Stimulated activated CD8-positive, alpha-beta memory T cell treated with anti-CD3 and anti-CD28 coated beads, Interleukin-4, amount 100 ng/mL, for 1 hour (primary cell): ENCODE measurements around the gene RELL2.
"Not testable (repeated sequence)": the region's sequence is repeated elsewhere in the genome, so short reads cannot be mapped to it uniquely, and the experiment has no call there.

Experiments
- DNase-seq, 2 donors: peaks; one replicate each; pipeline ENCODE4 v3.0.0-alpha.2; 2020; ENCODE audit warnings: low read depth in 2 of 2, low spot score in 1 of 2

Gene RELL2, protein sequence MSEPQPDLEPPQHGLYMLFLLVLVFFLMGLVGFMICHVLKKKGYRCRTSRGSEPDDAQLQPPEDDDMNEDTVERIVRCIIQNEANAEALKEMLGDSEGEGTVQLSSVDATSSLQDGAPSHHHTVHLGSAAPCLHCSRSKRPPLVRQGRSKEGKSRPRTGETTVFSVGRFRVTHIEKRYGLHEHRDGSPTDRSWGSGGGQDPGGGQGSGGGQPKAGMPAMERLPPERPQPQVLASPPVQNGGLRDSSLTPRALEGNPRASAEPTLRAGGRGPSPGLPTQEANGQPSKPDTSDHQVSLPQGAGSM

DNA sequence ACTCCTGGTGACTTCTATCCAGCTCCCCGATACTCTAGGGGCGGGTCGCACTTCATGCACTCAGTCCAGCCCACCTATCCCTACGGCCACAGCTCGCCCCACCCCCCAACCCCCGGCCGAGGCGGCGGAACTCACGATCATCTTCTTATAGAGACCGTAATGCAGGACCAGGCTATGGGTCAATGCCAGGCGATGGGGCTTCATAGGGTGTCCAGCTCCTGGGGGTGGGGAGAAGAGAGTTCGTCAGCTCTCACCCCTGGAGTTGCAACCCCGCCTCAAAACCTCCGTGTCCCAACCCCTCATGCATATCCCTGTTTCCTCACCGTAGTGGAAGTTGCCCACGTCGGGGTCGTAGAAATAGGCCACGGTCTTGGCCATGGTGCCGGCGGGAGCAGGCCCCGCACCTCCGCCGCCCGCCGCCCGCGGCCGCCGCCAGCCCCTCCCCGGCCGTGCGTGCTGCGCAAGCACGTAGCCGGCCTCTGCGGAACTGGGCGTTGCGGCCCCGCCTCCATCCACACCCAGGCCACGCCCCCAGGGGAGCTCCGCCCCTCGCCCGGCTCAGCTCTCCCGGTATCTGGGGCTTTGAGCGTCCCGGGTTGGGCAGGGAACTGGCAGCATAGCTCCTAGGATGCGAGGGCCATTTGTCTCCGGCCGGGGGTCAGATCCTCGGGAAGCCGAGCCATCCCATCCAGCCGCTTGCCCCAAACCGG is at the start of gene RELL2, which contains the start of gene HDAC3:
TSS of gene RELL2 (plus strand) at position 585 of the 710 bp plus-strand sequence. CDS start 1,229 bp downstream, outside the sequence.
TSS of gene HDAC3 (minus strand) at position 437 of the 710 bp plus-strand sequence. CDS start at position 378, 59 bp downstream.
- peak; percentile 90 to 92 for DNase-seq

DNA sequence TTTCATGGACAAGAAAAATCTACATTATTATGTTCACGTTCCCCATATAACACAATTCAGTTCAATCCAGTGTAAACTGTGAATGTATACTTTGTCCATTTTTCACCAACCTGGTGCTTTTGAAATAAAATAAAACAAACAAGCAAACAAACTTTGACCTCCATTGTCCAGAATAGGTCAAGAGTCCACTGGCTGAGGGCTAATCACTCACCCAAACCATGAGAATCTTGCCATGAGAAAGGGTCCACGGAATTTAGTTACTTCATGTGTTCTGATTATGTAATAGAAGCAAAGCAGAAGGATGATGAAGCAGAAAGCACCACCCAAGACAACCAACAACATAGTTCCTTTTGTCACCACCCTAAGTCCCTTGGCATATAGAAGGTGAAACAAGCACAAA is 46.7 kb upstream of the RELL2 start:
- DNase-seq, result no peak

DNA sequence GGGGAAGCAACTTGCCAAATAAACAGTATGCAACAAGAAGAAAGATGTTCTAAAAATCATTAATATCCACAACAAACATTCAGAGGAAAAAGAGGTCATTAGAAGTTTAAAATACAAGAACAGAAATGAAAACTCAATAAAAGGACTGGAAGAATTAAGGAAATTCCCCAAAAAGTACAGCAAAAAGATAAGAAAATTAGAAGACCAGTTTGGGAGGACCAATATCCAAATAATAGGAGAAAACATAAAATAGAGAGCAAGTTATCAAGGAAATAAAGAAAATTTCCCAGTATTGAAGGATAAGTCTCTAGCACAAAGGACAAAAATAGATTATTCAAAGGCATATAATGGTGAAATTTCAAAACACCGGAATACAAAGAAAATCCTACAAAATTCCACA is 39.9 kb upstream of the RELL2 start:
- no peak for DNase-seq

DNA sequence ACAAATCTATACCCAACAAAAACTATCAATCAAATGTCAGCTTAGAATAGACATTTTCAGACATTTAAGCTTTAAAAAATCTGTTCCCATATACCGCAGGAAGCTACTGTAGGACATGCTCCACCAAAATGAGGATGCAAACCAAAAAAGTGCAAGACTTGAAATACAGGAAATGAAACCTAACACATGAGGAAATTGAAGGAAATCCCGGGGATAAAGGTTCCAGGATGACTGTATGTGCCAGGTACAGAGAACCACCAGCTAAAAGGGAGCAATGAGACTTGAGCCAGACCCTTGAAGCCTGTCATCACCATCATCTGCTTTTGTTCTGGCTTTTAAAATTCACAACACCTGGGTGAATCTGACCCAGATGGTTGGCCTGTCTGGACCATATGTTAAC is 39.4 kb upstream of the RELL2 start:
- no peak for DNase-seq

DNA sequence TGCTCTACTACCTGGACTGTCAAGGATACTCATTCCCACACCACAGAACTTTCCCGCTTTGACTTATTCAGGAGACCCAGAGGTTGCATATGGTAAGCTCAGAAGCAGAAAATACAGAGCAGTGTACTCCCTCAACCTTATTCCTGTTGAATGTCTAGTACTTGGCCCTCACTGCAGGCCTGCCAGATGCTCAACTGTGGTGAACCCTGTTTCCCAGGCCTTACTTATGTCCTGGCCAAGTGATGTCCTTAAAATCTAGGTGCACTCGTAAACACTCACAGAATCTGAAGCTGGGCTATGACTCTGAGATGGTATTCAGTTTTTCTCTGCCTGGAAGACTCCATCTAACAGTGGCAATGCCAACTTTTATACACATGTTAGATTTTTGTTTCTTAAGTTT is 39.0 kb upstream of the RELL2 start:
- DNase-seq, result no peak

DNA sequence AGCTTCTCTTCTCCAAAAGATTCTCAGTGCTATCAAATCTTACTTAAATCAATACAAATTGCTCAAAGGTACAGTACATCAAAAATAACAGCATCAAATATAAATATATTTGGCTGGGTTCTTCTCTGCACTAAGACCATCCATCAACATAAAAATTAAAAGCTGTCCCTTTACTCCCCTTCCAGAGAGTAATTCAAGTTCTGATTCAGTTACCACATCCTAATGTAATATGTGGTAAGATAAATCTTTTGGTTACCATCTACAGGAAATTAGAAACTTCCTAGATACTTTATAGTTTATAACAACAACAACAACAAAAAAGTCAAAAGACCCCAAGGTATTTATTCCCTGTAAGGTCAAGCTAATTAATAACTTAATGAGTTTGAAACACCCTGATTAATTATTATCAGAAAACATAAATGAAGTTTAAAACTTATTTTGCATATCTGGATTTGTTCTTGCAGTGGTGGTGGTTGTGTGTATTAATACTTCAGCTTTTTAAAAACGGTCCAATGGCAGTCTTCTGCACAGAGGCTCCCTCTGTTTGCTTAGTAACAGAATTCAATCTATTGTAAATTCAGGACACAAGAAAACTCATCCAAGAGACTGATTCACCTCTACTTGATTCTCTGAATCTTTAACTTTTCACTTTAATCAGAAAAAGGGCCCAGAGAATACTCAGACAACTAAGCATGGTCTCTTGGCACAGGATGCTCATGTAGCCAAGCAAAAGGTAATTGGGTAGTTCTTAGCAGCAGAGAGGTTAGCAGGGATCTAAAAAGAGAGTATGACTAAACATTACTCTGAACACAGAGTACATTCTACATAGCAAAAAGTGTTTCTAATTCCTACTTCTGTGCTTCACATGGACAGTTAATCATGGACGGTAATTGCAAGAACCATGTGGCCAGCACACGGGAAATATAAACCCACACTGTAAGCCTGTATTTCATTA is 38.1 kb upstream of the RELL2 start:
- DNase-seq, result no peak

DNA sequence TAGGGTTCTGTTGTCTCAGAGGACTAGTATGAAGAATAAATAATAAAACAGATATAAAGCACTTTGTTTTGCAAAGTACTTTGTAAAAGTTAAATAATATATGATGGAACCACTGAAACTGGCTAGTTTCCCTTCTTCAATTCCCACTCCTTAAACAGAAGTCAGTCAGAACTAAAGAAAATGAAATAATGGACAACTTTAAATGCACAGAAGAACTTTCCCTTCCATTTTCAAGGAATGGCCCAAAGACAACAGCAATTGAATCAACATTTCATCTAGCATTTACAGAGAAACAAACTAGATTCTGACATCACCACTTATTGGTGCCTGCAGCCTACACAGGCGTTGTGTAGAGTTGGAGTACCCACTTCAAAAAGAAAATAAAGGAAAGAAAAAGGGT is 34.2 kb upstream of the RELL2 start:
- DNase-seq, result no peak

DNA sequence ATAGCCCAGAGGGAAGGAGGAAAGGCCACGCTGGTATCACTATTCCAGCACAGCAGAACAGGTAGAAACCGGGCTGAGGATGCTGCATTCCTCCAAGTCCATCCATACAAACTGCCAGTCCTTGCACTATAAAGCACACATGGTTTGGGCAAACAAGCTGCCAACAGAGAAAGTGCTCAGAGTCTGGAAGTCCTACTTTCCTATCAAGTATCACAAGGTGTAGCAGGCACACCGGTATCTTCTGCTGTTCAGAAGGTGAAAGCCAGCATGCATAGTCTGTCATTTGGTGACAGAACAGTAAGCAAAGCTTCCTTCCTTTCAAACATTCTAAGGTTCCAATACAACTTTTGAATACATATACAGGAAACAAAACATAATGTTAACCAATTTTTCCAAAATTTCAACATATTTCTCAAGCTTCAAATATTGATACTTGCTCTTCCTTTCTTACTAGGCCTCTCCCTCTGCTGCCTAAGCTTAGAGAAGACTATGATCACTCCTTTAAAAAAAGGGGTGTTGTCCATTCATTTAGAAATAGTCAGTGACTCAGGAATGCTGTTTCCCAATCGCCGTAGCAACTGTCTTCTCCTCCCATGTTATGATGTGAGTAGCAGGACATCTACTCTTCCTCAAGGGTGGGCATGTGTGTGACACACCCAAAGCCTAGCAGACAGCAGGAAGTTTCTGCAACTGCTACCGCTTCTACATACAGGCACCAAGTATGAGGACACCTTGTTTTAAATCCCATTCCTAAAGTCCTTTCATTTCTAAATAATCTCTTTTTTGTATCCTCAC is 32.7 kb upstream of the RELL2 start:
- no peak for DNase-seq

DNA sequence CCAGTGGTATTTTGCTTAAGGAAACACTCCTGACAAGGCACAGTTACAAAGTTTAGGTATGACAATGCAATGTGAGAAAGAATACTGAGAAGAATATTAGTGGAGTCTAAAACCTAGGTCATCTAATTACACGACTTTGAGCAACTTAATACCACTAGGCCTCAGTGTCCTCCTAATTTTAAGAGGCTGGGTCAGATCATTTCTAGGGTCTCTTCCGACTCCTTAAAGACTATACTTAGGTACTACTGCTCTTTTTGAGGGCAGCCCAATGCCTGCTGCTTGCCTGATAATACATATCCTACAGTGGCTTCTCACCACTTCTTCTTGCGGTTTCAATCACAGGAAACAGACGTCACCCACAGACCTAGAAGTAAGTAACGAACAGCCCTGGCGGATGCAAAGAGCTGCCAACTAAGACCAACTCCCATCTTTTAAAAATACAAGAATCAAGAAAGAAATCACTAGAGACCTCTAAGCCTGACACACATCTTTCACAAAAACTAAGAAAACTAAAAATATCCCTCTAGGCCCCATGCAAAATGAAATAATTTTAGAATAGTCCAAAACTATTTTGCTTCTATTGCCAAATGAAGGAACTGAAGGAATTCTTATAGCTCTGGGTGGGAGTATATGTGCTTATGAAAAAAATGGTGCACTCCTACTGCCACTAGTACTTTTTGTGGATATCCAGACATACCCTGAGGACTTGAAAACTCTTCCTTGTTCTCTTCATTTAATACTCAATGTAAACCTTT is 31.1 kb upstream of the RELL2 start:
- peak; percentile 47 to 53 for DNase-seq

DNA sequence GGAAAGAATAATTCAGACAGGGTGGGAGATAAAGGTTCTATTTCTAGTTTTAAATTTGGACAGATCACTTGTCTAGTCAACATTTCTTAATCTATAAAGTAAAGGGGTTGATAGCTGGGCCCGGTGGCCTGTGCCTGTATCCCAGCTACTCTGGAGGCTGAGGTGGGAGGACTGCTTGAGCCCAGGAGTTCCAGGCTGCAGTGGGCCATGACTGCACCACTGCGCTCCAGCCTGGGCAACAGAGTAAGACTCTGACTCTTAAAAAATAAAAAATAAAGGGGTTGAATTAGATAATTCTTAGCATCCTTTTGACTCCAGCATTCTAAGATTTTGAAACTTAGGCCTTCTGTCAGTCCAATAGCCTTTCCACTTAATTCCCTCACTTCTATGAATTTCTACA is 28.8 kb upstream of the RELL2 start:
- DNase-seq, result no peak

DNA sequence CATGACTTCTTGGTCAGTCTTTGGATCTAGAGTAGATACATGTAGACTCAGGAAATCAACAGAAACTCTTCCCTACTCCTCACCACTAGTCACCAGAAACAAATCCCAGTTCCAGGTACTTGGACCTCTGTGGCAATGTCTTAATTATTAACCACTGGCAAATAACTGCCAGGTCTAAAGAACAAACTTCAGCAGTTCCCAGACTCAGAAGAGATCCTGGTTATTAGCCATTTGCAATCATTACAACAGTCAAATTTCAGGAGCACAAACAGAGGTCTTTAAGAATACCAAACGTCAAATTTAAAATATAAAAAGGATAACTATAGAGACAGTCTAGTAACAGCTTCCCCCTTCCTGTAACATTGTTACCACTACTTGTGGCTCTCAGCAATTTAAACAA is 28.2 kb upstream of the RELL2 start:
- no peak for DNase-seq

DNA sequence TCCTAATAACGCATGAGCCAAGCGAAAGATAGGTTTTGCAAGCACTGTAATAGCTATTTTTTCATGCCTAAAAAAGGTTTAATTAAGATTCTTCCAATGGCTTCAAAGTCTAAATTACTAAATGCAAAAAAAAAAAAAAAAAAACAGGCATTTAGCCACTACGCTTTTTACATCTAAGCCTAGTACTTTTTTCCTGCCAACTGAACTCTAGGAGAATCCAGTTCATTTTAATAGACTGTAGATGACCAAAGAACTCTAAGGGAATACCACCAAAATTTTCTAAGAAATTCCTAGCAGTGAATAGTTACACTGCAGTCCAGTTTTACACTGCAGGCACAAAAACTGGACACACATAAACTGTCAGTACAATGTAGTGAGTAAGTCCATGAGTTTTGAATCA is 27.8 kb upstream of the RELL2 start:
- no peak for DNase-seq

DNA sequence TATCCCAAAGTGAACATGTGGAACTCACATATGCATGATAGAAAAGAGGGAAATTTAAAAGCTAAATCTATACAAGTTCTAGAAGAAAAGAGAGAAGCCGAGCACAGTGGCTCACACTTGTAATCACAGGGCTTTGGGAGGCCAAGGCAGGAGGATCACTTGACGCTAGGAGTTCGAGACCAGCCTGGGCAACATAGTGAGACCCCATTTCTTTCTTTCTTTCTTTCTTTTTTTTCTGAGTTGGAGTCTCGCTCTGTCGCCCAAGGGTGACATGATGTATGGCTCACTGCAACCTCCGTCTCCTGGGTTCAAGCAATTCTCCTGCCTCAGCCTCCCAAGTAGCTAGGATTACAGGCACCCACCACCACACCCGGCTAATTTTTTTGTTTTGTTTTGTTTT is 26.9 kb upstream of the RELL2 start:
- not testable (repeated sequence) for DNase-seq

DNA sequence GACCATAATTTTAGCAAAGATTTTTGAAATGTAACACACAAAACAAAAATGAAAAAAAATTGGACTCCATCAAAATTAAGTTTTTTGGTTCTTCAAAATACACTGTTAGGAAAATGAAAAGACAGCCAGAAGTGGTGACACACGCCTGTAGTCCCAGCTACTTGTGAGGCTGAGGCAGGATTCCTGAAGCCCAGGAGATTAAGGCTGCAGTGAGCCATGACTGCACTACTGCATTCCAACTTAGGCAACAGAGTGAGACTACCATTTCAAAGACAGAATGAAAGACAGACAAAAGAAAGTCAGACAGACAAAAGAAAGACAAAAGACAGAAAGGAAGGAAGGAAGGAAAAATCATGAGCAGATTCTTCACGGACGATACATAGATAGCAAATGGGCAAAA is 25.5 kb upstream of the RELL2 start:
- no peak for DNase-seq

DNA sequence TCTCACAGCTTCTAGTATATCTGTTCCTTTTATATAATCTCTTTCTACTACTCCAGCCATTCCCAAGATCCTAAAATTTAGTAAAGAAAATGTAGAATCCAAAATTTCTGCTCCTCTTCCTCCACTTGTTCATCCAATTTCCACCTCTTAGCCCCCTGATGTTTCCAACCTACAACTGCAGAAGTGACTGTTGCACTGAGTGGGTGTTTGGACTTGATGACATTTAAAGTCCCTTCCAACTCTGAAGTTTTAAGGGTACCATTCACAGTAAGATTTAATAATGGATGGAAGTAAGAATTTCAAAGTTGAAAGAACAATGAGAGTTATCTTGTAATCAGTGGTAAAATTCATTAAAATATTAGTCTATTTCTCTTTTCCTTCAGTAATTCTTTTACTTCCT is 23.5 kb upstream of the RELL2 start:
- no peak for DNase-seq

DNA sequence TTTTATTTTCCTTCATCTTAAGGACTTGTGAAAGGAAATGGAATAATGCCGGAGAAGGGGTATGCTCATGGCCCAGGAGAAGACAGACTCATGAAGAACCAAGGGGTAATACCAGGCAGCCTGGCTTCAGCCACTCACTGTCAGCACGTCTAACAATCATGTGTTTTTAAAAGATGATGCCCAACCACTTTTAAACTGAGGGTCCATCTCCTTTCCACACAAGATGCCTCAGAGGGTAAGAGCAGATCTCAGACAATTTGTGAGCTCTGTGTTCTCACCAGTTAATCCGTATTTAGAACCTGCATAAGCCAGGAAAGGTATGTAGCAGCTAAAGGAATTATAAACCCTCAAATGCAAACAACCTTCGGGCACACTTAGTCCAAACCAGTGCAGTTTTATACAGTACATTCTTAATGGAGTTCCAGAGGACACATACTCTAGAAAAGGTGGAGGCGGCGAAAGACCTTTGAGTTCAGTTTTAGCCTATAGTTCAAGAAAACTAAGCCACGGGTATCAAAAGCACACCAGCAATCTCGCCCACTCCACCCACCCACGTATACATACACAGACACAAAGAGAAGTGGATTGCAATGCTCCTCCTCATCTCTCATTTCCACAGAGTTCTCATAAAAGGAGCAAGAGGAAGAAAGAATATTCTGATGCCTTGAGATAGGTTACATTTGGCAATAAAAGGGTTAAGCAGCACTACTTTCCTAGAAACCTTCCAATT is 20.6 kb upstream of the RELL2 start:
- DNase-seq, result no peak

DNA sequence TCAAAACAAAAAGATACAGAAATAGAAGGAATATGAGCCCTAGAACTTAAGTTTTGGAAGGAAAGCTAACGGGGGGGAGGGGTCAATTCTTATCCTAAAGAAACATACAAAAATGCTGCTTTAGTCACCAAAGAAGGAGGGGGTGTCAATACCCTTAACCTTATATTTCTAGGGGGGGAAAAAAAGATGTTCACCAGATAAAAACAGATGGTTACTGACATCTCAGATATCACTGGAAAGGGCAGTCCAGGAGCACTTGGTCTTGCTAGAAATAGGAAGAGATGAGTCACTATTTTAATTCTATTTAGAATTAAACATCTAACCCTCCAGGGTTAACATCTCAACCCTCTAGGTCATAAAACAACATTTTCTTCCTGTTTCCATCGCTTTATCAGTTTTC is 19.7 kb upstream of the RELL2 start:
- no peak for DNase-seq

DNA sequence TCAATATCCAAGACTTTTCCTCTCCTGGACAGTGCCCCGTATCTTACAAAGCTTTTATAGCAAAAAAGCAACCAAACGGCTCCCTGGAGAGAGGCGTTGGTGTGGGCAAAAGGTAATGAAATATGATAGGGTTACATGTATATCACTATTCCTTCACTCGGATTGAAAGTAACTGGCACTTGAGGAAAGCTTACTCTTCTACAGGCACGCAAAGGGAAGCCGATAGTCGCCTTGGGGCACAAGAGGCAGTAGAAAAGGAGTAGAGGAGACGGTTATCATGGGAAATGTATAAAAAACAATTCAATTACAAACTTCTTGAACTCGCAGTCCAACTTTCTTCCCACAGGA is 19.1 kb upstream of the RELL2 start:
- DNase-seq, result no peak

DNA sequence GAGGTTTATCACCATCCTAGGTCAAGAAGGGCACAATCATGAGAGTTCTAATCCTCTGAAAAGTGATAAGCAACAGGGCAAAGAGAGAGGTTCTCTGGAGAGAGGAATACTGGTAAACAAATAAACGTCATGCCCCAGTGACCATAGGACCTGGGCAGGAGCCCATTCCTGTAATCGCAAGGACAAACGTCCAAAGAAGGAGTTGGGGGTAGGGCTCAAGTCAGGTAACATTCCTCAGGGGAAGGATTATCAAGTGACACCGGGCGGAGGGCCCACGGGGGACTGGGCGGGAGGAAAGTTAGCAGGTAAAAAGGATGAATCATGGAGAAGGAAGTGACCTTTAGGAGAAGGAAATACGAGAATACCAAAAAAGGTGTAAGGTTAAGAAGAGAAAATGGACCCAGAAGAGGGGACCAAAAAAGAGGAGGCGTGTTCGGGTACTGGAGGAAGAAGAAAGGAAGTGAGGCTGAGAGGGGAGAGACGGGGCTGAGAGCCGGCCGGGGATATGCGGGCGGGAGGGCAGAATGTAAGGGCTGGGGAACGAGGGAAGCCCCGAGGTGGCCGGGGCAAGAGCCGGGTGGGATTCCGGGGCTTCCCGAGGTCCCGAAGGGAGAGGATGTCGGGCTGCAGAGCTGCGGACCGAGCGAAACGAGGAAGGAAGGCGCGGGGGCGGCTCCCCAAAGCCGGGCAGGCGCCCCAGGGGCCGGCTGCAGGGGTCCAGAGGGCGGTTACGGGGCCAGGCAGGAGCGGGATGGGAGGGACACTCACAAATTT is 18.6 kb upstream of the RELL2 start:
- peak; percentile 11 to 16 for DNase-seq
